Neuronal stem cell (in vitro differentiated cells): Measurements from ENCODE around the gene CCNB2.

Experiments
- DNase-seq: peaks from one replicate; pipeline ENCODE4 v3.0.0-alpha.2; 2013; ENCODE audit warnings: low spot score
- H2AFZ ChIP-seq: one replicate; pipeline ENCODE4 v1.6.1; 2013; ENCODE audit warnings: mild to moderate bottlenecking, low read length, inconsistent platforms
- H2AK5ac ChIP-seq: 2 replicates; pipeline ENCODE4 v1.6.1; 2013; ENCODE audit warnings: low read depth, mild to moderate bottlenecking, inconsistent platforms, low read length, moderate library complexity, mixed read lengths
- H2BK120ac ChIP-seq: 2 replicates; pipeline ENCODE4 v1.6.1; 2013; ENCODE audit warnings: low read depth, mild to moderate bottlenecking, inconsistent platforms, low read length, moderate library complexity, mixed read lengths
- H2BK12ac ChIP-seq: one replicate; pipeline ENCODE4 v1.6.1; 2013; ENCODE audit warnings: low read length, inconsistent platforms
- H2BK15ac ChIP-seq: 2 replicates; pipeline ENCODE4 v1.6.1; 2013; ENCODE audit warnings: mild to moderate bottlenecking, low read length, inconsistent platforms, mixed read lengths
- H2BK5ac ChIP-seq: one replicate; pipeline ENCODE4 v1.6.1; 2013; ENCODE audit warnings: inconsistent platforms, mild to moderate bottlenecking, low read length, moderate library complexity
- H3K14ac ChIP-seq: one replicate; pipeline ENCODE4 v1.6.1; 2013; ENCODE audit warnings: low read length, inconsistent platforms
- H3K18ac ChIP-seq: 2 replicates; pipeline ENCODE4 v1.6.1; 2013; ENCODE audit warnings: low read length, inconsistent platforms
- H3K23ac ChIP-seq: 2 replicates; pipeline ENCODE4 v1.6.1; 2013; ENCODE audit warnings: low read depth, mild to moderate bottlenecking, mixed read lengths, low read length, inconsistent platforms; ENCODE audit not compliant: poor library complexity
- H3K27ac ChIP-seq: replicated peaks from 3 replicates; pipeline ENCODE4 v1.5.1; 2013; ENCODE audit warnings: low read length, inconsistent platforms
- H3K27me3 ChIP-seq, 3 experiments: 2 replicates each; pipeline ENCODE4 v1.6.1; 2013; ENCODE audit warnings: low read length in 3 of 3, mild to moderate bottlenecking in 2 of 3, inconsistent platforms in 1 of 3, low read depth in 1 of 3, mixed read lengths in 1 of 3, moderate library complexity in 1 of 3; ENCODE audit not compliant: control insufficient read depth in 3 of 3, insufficient read depth in 3 of 3
- H3K36me3 ChIP-seq, 2 donors: replicated peaks in 1 of 2; 2 replicates each; pipeline ENCODE4 v1.6.1; 2013; ENCODE audit warnings: low read length in 2 of 2; ENCODE audit not compliant: control insufficient read depth in 2 of 2, insufficient read depth in 2 of 2
- H3K4ac ChIP-seq: 2 replicates; pipeline ENCODE4 v1.6.1; 2013; ENCODE audit warnings: inconsistent platforms, mild to moderate bottlenecking, low read length, moderate library complexity
- H3K4me1 ChIP-seq, 2 donors: 1 replicate in 1 of 2; 2 replicates in 1 of 2; pipeline ENCODE4 v1.6.1; 2013; ENCODE audit warnings: low read length in 2 of 2, low read depth in 1 of 2; ENCODE audit not compliant: control insufficient read depth in 2 of 2, insufficient read depth in 1 of 2
- H3K4me2 ChIP-seq: one replicate; pipeline ENCODE4 v1.6.1; 2013; ENCODE audit warnings: mild to moderate bottlenecking, low read length, inconsistent platforms; ENCODE audit not compliant: insufficient read depth, poor library complexity, severe bottlenecking
- H3K4me3 ChIP-seq, 2 donors: 2 replicates each; pipeline ENCODE4 v1.5.1; 2013; ENCODE audit warnings: low read length in 2 of 2, mild to moderate bottlenecking in 2 of 2, inconsistent platforms in 1 of 2, moderate library complexity in 1 of 2
- H3K79me1 ChIP-seq: one replicate; pipeline ENCODE4 v1.6.1; 2013; ENCODE audit warnings: low read depth, mild to moderate bottlenecking, inconsistent platforms, low read length, moderate library complexity
- H3K9ac ChIP-seq: one replicate; pipeline ENCODE4 v1.6.1; 2013; ENCODE audit warnings: mild to moderate bottlenecking, low read depth, low read length, inconsistent platforms; ENCODE audit not compliant: poor library complexity
- H3K9me3 ChIP-seq, 2 donors: replicated peaks in 1 of 2; 2 replicates each; pipeline versions ENCODE3 to v1.6.1; 2013; ENCODE audit warnings: low read length in 2 of 2, mild to moderate bottlenecking in 2 of 2, inconsistent platforms in 1 of 2, low read depth in 1 of 2, mixed read lengths in 1 of 2, moderate library complexity in 1 of 2; ENCODE audit not compliant: control insufficient read depth in 2 of 2, insufficient read depth in 1 of 2
- H4K8ac ChIP-seq: one replicate; pipeline ENCODE4 v1.6.1; 2013; ENCODE audit warnings: low read depth, mild to moderate bottlenecking, inconsistent platforms, low read length, moderate library complexity
- H4K91ac ChIP-seq: one replicate; pipeline ENCODE4 v1.6.1; 2013; ENCODE audit warnings: low read length, low read depth, mild to moderate bottlenecking, inconsistent platforms; ENCODE audit not compliant: poor library complexity
- WGBS, 2 donors: extraction: QIAGEN DNeasy Blood & Tissue Kit; methylation state at CpG; one replicate each; pipeline ENCODE4 v1.1.7; 2013; ENCODE audit warnings: missing lambda C conversion rate in 2 of 2, mixed read lengths in 1 of 2; ENCODE audit not compliant: insufficient read length in 2 of 2, insufficient replicate concordance in 1 of 2; ENCODE audit errors: extremely low coverage in 2 of 2; 5-methylcytosine and 5-hydroxymethylcytosine counted together

The CCNB2 gene

GRCh38 chr15:59152694-59153450, 47.9 kb downstream of the CCNB2 start:
- H3K4me2 ChIP-seq: no peak overlapping the region
- no peak overlapping the region for H3K9ac ChIP-seq
- H3K4me1 ChIP-seq: peaks cover 0 to 4% of the 10 kb centered on the region in 2 donors
- no peak overlapping the region for H2BK12ac ChIP-seq
- H3K4me3 ChIP-seq: no peak overlapping the region
- no peak for DNase-seq
- no peak overlapping the region for H4K8ac ChIP-seq
- no peak overlapping the region for H2AFZ ChIP-seq
- H3K23ac ChIP-seq: no peak overlapping the region
- no peak overlapping the region for H3K14ac ChIP-seq
- H3K9me3 ChIP-seq: no peaks in the 10 kb centered on the region
- H3K27ac ChIP-seq: no peak overlapping the region
- H2BK15ac ChIP-seq: no peak overlapping the region
- H3K18ac ChIP-seq: no peak overlapping the region
- no peak overlapping the region for H4K91ac ChIP-seq
- no peaks in the 10 kb centered on the region for H3K79me1 ChIP-seq
- no peak overlapping the region for H2BK120ac ChIP-seq
- WGBS, 2 donors: no CpG with 5 or more reads among the region's 6 CpGs
- H3K36me3 ChIP-seq: peaks cover 5 to 69% of the 10 kb centered on the region in 2 donors
- no peak overlapping the region for H2AK5ac ChIP-seq
- H3K27me3 ChIP-seq: no peaks in the 10 kb centered on the region
- H2BK5ac ChIP-seq: no peak overlapping the region
- no peak overlapping the region for H3K4ac ChIP-seq

- Histone ChIP-seq H3K9me3 (no peaks in the 10 kb centered on the region), H2BK15ac (no peak overlapping the region), H2BK120ac (no peak overlapping the region), H3K79me1 (no peaks in the 10 kb centered on the region), H3K18ac (no peak overlapping the region), H3K4me3 (no peak overlapping the region), H2AK5ac (no peak overlapping the region), H4K8ac (no peak overlapping the region), H3K27ac (no peak overlapping the region), H3K4me2 (no peak overlapping the region), H2AFZ (no peak overlapping the region), H4K91ac (no peak overlapping the region), H2BK5ac (no peak overlapping the region), H3K14ac (no peak overlapping the region), H3K36me3 (peaks cover 5 to 74% of the 10 kb centered on the region in 2 donors), H2BK12ac (no peak overlapping the region), H3K9ac (no peak overlapping the region), H3K4me1 (peaks cover 0 to 2% of the 10 kb centered on the region in 2 donors), H3K27me3 (no peaks in the 10 kb centered on the region), H3K23ac (no peak overlapping the region), H3K4ac (no peak overlapping the region)
- no peak for DNase-seq
- WGBS, 2 donors: no CpG with 5 or more reads among the region's 8 CpGs
Observed at GRCh38 chr15:59153466-59153865, 48.5 kb downstream of the CCNB2 start.

- DNase-seq: no peak
- Histone ChIP-seq H3K23ac (no peak overlapping the region), H2BK15ac (no peak overlapping the region), H3K27me3 (no peaks in the 10 kb centered on the region), H3K14ac (no peak overlapping the region), H3K18ac (peak overlapping the region; percentile 8), H4K8ac (no peak overlapping the region), H3K9ac (no peak overlapping the region), H2AFZ (no peak overlapping the region), H2BK12ac (no peak overlapping the region), H3K4me3 (no peak overlapping the region), H3K79me1 (no peaks in the 10 kb centered on the region), H3K27ac (no peak overlapping the region), H2BK5ac (no peak overlapping the region), H3K4me1 (peaks cover 0 to 2% of the 10 kb centered on the region in 2 donors), H3K4me2 (no peak overlapping the region), H3K36me3 (peaks cover 8 to 81% of the 10 kb centered on the region in 2 donors), H4K91ac (no peak overlapping the region), H2BK120ac (no peak overlapping the region), H3K9me3 (no peaks in the 10 kb centered on the region), H3K4ac (no peak overlapping the region), H2AK5ac (no peak overlapping the region)
- WGBS, 2 donors: no CpG with 5 or more reads among the region's 8 CpGs
Observed at GRCh38 chr15:59154243-59154642, 49.3 kb downstream of the CCNB2 start.

GRCh38 chr15:59155431-59155830, 50.5 kb downstream of the CCNB2 start:
- no CpG with 5 or more reads among the region's 4 CpGs for WGBS, 2 donors
- DNase-seq: no peak
- Histone ChIP-seq H2BK15ac (no peak overlapping the region), H3K4me2 (no peak overlapping the region), H3K36me3 (peaks cover 5 to 74% of the 10 kb centered on the region in 2 donors), H3K79me1 (no peaks in the 10 kb centered on the region), H3K4ac (no peak overlapping the region), H2AFZ (no peak overlapping the region), H3K27me3 (no peaks in the 10 kb centered on the region), H2BK120ac (no peak overlapping the region), H4K8ac (no peak overlapping the region), H2AK5ac (no peak overlapping the region), H3K18ac (no peak overlapping the region), H3K4me3 (no peak overlapping the region), H3K9ac (no peak overlapping the region), H3K14ac (no peak overlapping the region), H2BK5ac (no peak overlapping the region), H3K4me1 (peaks cover 0 to 2% of the 10 kb centered on the region in 2 donors), H3K27ac (no peak overlapping the region), H2BK12ac (no peak overlapping the region), H3K23ac (no peak overlapping the region), H4K91ac (no peak overlapping the region), H3K9me3 (no peaks in the 10 kb centered on the region)
